ENCODE data around the gene RIPOR3.
"Not testable (repeated sequence)": the region's sequence is repeated elsewhere in the genome, so short reads cannot be mapped to it uniquely, and the experiment has no call there.

The RIPOR3 gene

DNA sequence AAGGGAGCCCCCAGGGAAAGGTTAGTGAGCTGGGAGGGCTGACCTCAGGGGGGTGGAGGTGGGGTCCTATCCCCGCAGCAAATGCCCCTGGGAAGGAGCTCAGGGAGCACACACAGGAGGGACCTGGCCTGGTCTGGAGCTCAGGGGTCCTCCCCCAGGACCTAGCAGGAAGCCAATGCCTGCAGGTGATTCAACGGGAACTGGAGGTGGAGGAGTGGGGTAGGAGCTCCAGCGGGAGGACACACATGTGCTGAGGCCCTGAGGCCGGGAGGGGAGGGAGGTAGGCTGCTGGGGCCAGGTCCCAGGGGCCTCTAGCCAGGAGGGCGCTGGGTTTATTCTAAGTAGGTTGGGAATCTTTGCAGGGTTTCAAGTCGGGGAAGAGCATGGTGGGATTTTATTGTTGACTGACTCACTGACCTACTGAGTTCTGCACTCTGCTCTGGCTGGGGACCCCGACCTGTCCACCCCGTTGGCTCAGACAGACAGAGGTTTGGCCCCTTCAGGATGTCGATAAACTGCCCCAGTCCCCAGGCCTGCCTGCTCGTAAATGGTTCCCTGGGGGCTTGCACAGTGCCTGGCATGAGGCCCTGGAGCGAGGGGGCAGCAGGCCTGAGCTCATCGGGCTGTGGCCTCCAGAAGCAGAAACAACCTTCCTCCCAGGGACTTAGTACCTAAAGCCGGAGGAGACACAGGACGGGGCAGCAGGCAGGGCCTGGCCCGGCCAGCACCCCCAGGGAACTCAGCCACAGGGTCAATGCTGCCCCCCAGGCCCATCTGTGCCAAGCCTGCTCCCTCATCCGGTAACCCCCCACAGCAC is 62.3 kb downstream of the RIPOR3 start:
- DNase-seq, result no peak

DNA sequence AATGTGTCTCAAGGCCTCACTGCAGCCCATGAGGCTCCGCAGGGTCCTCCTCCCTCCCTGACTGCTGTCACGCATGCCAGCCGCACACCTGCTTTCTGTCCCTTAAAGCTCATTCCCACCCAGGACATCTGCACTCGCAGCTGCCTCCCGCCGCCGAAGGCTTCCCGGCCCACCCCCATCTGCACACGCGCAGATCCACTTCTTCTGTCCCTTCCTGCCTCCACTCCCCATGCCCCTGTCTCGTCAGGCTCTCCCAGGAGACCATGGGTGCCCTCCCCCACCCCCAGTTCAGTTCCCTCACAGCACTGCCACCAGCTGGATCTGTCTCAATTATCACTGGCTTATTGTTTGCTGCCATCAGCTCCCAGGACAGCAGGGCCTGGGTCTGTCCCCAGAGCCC is 63.0 kb downstream of the RIPOR3 start:
- DNase-seq, result no peak

DNA sequence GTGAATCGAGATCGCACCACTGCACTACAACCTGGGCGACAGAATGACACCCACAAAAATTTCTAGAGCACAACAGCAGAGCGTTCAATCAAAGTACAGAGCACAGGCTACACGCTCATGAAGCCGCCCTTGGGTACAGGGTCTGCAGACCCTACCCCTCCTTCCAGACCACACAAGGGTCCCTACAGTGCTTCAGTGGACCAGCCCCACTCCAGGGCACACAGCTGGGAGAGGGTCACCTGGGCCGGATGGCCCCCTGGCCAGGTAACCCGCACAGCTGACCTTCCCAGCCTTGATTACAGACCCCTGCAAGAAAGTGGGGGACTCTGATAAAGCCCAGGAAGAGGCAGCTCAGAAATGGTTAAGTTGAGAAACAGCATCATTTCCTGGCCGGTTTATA is 63.6 kb downstream of the RIPOR3 start:
- DNase-seq, result no peak

DNA sequence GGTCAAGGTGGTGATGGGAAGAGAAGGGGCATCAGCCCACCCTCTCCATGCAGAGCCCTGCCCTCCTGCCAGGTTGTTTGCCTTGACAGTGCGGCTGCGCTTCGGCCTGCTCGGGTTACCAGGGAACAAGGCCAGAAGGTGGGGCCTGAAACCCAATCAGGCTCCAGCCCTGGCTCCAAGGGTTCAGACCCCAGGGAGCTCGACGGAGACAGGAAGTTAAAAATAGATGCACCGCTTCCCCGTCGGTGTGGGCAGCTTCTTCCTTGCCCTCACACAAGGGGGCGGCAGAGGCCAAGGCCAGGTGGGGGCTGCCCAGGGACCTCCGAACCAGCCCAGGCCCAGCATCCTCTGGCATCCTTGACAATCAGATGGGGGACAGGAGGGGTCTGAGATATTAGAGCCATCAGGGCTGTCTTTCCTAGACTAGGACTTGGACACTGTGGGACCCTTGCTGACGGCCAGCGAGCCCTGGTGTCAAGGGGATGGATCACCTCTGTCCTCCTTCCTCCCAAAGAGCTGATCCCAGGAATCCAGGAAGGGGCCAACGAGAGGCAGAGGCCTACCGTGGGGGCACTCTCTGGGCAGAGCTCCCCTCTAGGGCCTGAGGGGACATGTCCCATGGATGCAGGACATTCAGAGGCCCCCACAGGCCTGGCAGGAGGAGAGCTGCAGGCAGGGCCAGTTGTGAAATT is 65.2 kb downstream of the RIPOR3 start:
- DNase-seq, result no peak

DNA sequence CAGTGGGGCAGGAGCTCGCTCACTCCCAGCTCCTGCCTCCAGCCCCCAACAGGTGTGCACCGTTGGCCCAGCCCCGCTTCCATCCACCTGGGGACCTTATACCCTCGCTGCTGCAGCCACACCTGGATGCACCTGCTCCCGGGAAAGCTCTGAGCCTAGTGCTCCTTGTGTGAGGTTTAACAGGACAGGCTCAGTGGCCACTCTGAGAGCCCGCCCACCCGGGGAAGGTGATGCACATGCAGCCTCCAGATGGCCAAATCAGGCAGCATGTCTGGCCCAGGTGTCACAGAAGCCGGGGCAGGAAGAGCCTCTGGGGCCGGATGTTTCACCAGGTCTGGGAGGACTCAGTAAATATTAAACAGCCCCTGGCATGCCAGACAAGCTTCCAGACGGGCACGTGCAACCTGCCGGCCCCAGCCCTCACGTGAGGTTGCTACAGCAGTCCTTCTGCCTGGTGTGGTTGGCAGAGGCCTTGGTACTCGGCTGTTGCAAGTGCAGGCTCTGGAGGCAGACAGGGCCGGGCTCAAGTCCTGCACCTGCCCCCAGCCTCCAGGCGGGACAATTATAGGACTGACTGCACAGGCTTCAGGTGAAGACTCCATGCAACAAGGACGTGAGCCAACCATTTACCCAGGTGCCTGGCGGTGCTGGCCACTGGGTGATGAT is 66.9 kb downstream of the RIPOR3 start:
- no peak for DNase-seq

DNA sequence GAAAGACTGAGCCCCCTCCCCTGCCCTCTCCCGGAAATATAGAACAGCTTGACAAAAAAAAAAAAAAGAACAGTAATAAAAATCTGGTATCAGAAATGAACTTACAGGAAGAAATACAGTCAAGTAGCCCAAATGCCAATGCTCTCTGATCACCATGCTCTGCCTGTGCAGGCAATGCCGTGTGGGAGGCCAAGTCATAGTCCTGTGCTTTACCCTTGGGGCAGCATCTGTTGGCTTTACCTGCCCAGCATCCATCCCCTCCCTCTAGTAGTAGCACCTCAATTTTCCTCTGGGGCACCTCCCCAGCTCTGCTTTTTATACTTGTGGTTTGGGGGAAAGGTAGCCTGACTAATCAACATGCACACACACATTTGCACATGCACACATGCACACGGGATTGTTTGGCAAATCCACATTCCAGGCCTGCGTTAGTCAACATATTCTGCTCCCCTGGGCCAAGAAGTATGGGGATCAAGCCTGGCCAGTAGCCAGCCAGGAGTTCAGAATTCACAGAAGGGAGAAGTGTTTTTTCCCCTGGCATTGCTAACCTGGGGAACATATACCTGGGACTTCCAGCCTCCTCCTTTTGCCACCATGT is 70.2 kb downstream of the RIPOR3 start:
- no peak for DNase-seq

DNA sequence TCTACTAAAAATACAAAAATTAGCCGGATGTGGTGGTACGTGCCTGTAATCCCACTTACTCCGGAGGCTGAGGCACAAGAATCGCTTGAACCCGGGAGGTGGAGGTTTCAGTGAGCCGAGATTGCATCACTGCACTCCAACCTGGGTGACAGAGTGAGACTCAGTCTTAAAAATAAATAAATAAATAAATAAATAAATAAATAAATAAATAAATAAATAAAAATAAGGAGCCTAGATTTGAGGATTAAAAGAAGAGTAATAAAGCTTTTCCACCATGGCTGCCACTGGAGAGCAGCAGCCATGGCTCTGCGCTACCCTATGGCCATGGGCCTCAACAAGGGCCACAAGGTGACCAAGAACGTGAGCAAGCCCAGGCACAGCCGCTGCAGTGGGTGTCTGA is 70.9 kb downstream of the RIPOR3 start:
- not testable (repeated sequence) for DNase-seq

DNA sequence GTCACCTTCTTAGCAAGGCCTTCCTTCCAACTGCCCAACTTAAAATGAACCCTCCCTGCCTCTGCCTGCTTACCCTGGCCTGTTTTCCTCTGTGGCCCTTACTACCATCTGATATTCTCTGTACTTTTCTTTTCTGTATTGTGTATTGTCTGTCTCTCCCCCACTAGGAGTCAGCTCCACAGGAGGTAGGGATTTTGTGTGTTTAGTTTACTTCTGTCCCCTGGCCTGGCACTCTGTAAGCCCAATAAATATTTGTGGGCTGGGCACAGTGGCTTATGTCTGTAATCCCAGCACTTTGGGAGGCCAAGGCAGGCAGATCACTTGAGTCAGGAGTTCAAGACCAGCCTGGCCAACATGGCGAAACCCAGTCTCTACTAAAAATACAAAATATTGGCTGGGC is 72.8 kb downstream of the RIPOR3 start:
- DNase-seq, result no peak

DNA sequence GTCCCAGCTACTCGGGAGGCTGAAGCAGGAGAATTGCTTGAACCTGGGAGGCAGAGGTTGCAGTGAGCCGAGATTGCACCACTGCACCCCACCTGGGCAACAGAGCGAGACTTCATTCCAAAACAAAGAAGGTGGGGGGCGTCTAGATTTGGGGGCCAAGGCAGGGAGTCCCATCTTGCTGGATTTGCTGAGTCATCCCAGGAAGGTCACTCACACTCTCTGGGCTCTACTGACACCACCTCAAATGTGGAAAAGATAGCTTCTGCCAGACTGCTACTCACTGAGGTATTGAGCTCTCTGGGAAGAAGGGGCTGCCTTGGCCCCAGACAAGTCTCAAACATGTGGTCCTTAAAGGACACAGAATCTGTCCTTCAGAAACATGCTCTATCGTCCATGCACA is 74.3 kb downstream of the RIPOR3 start:
- DNase-seq, result no peak

DNA sequence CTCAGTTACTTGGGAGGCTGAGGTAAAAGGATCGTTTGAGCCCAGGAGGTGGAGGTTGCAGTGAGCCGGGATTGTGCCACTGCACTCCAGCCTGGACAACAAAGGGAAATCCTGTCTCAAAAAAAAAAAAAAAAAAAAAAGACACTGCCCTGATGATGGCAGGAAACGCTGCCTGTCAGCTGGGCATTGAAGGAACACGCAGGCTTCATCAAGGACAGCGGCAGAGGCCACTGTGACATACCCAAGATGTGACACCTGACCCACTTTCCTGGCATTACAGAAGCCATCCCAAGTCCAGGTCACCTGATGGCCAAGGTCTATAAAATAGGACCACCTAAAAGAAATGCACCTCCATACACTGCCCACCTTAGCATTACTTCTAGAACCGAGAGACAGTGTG is 75.9 kb downstream of the RIPOR3 start:
- no peak for DNase-seq

DNA sequence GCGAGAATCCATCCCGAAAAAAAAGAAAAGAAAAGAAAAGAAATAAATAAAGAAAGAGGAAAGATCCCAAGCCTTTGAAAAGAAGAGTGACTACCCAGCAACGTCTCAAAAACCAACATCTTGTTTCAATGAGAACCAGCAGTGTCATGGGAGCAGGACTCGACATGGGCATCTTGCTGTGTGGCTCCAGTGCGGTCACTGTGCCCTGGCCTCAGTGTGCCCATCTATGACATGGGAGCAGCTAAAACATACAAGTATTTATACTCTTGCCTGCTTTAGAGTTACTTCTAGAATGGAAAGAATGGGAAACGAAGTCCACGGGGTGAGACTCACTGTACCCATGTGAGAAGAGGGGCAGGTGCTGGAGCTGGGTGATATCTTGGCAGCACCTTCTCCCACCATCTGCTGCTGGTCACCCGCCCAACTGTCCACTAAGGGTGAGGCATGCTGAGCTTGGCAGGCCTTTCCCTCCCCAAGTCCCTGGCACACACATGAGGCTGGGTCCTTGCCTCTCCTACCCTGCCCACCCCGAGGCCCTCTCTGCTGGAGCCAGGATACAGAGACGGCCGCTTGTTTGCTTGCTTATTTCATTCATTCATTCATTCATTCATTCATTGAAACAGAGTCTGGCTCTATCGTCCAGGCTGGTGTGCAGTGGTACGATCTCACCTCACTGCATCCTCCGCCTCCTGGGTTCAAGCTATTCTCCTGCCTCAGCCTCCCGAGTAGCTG is 77.7 kb downstream of the RIPOR3 start:
- no peak for DNase-seq

DNA sequence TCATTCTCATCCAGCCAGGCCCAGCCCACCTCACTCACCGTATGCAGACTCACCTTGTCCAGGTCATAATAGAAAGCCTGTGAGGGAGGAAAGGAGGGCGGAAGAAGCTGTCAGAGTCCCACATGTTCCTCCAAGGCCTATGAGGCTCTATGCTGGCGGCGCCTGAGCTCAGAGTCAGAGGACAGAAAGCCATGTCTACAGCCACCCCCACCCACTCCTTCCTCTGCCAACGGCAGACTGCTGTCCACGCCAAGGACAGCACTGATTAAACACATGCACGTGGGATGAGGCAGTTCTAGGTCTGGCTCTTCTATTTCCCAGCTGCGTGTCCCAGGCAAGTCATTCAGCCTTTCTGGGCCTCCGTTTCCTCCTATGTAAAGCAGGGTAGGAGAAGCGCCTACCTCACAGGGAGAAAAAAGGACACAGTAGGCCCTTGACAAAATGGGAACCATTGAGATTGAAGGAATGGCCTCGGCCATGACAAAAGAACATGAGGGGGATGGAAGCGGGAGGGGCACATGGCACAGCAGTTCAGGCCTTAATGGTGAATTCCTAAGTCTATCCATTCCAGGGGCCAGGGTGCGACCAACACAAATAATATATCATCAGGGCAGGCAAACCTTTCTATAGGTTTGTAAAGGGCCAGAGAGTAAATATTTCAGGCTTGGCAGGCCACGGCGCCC is 80.1 kb downstream of the RIPOR3 start:
- no peak for DNase-seq

DNA sequence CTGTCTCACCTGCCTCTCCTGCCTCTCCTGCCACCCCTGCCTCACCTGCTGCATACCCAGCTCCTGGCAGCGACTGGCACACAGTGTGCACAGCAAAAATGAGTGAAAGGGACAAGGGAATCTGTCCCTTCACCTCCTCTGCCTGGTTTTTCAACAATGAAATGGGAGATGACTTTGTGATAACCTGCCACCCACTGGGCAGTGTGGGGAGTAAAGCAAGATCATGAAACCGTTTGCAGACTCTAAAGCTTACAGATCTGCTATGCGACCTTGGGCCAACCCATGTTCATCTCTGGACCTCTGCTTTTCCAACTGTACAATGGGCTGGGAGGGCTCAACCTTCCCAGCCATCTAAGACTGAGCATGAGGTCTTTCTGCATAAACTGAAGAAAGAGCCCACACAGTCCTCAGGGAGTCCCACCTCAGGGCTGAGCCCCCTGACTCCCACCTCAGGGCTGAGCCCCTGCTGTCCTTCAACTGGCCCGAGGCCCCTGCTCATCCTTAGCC is 81.1 kb downstream of the RIPOR3 start:
- DNase-seq, result no peak

DNA sequence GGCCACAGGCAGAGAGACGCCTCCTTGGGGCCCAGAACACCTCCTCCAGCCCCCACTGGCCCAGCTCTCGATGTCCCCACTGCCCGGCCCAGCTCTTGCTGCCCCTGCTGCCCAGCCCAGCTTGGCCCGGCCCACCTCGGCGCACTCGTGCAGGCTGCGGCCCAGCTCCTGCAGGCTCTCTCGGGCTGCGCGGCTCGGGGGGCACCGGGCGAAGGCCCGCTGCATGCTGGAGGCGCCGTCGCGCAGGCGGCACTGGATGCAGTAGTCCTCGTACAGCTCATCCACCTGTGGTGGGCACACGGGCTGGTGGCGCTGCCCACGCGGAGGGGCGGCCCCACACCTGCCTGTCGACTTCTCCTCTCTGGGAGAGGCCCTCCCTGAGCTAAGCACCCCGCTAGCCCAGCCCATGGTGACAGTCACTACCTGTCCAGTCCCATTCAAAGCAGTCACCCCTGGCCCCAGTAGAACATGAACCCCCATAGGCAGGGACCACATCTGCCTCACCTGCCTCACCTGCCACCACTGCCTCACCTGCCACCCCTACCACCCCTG is 81.8 kb downstream of the RIPOR3 start:
- no peak for DNase-seq

DNA sequence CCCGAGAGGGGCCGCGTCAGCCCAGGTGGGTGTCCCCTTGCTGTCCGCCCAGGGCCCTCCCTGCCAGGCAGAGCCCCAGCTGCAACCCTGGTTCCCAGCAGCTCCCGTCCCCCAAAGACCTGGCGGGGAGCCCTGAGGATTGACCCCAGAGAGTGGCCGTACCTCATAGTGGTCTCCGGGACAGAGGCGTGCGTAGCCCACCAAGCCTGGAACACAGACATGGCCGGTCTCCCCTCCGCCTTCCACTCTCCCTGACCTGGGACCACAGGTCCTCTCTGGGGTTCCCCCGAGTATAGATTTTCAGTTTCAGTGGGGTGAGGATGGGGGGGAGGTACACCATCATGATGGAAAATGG is 82.6 kb downstream of the RIPOR3 start:
- DNase-seq, result no peak

DNA sequence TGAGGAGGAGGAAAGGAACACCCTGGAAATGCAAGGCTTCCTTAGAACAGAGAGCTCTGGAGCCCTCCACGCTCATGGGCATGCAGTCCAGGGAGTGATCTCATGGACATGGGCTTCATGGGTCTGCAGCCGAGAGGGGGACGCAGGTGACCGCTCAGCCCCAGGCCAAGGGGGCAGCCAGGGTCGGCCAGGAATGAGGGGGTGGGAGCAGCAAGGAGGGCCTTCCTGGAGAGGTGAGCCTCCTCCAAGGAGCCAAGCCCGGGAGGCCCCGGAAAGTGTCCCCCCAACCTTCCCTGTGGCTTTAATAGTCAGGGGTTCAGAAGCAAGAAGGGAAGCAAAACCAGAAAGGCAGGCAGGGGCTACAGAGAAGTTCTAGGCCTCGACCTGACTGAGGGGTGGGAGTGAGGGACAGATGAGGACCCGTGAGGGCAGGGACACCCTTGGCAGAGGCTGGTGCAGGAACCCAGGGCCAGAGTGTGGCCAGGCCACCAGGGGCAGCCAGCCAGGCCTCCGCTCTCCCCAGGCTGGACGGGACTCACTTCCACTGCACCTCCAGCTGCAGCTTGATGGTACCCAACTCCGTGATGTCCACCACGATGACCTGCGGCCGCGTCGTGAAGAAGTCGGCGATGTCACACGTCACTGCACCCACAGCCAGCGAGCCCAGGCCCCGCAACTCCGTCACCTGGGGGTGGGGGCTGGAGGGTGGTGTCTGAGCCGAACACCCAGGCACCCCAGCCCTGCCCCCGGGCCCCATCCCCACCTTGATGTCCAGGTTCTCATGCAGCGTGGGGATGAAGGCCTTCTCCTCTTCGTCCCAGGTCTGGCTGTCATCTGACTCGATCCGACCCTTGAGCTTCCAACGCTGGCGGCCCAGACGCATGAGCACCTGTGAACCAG is 83.2 kb downstream of the RIPOR3 start:
- no peak for DNase-seq

DNA sequence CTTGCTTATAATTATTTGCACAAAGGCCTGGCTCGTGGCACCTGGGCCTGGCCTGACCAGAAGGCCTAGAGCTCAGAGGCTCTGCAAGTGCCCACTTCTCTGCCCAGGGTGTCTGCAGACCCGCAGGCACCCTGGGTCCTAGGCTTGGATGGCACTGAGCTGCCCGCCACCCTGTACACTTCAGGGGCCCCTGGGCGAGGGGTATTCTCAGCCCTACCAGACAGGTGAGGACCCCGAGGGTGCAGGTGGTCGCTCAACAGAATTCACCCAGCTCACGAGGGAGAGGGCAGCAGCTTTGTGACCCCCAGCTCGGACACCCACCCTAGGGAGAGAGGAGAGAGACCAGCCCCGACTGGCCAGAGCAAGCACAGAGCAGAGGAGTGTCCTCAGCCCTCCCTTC is 83.9 kb downstream of the RIPOR3 start:
- no peak for DNase-seq

DNA sequence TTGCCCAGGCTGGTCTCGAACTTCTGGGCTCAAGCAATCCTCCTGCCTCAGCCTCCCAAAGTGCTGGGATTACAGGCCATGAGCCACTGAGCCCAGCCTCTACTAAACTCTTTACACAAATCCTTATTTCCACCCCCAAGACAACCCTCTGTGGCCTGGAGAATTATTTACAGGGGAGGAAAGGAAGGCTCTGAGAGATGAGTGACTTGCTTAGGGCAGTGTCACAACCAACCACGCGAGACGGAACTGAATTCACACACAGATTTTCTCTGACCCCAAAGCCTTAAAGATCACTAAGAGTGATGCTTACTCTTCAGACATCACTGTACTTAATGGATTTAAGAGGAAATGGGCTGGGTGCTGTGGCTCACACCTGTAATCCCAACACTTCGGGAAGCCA is 86.2 kb downstream of the RIPOR3 start:
- DNase-seq, result no peak

DNA sequence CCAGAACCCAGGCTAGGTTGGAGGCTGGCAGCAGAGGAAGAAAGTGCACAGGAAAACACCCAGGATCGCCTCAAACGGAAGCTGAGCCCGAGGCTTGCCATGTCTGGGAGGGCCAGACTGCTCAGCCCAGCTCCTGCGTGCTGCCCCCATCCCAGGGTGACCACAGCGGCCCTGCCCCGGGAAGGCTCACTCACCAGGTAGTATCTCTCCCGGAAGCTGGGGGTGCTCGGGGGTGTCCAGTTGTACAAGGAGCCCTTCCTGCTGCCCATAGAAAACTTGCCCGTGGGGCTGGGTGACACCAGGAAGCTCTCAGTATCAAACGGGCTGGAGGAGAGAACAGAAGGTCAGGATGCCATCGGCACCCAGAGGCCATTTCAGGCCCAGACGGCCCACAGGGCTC is 86.9 kb downstream of the RIPOR3 start:
- no peak for DNase-seq

DNA sequence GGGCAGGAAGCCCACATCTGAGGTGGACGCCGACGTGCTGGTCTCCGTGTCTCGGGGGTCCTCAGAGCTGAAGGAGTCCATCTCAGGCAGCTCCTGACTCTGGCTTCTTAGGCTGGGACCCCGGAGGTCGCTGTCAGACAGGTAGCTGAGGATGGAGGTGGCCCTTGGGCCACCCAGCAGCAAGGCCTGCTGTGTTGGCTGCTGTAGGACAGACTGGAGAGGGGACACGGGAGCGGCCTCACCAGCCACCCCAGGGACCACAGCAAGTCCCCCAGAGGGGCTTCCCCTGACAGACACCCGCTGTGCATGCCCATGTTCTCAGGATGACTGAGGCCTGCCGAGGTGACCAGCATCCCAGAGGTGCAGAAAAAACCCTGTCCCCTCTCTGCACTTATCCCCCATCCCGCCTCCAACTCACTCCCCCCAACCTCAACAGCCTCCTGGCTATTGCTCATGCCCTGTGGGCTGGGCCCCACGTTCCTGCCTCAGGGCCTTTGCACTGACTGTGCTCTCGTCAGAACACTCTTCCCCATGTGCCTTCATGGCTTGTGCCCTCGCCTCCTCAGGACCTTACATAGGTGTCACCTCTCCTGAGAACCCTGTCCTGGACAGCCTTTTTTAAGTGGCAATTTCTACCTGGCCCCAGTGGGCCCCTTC is 88.8 kb downstream of the RIPOR3 start:
- DNase-seq, result no peak

Data from activated CD4-positive, alpha-beta T cell treated with anti-CD3 and anti-CD28 coated beads for 4 hours (primary cell).